RWPE2 (cell line): ENCODE results near the gene SUPT3H.
A peak's percentile ranks its signal among the peaks of the same experiment; 100 is the strongest.

Experiments
- ATAC-seq: fragments of 200-7000 bp; cut with Tn5 transposase; 3 replicates; pipeline ENCODE4 v1.9.1; 2021; ENCODE audit warnings: low read depth
- DNase-seq: peaks from one replicate; pipeline ENCODE4 v3.0.0-alpha.2; 2020; ENCODE audit warnings: low spot score
- H3K27ac ChIP-seq: fragments of 450-650 bp; 2 replicates; pipeline ENCODE4 v1.5.1; 2017; ENCODE audit warnings: mild to moderate bottlenecking; ENCODE audit not compliant: poor library complexity, severe bottlenecking
- H3K27me3 ChIP-seq: fragments of 250-450 bp; sonication (Bioruptor Pico); 2 replicates; pipeline ENCODE4 v1.5.1; 2021; ENCODE audit warnings: mild to moderate bottlenecking, moderate library complexity; ENCODE audit not compliant: insufficient read depth, poor library complexity, severe bottlenecking
- H3K36me3 ChIP-seq: fragments of 250-450 bp; sonication (Bioruptor Pico); 2 replicates; pipeline ENCODE4 v1.5.1; 2020; ENCODE audit warnings: low read depth, mild to moderate bottlenecking, moderate library complexity
- H3K4me1 ChIP-seq: fragments of 250-450 bp; sonication (Bioruptor Pico); 2 replicates; pipeline ENCODE4 v1.5.1; 2021; ENCODE audit warnings: mild to moderate bottlenecking, moderate library complexity; ENCODE audit not compliant: insufficient read depth, poor library complexity, severe bottlenecking
- H3K4me3 ChIP-seq: fragments of 250-450 bp; sonication (Bioruptor Pico); 2 replicates; pipeline ENCODE4 v1.5.1; 2021; ENCODE audit warnings: mild to moderate bottlenecking, moderate library complexity; ENCODE audit not compliant: severe bottlenecking
- H3K9me3 ChIP-seq: fragments of 250-450 bp; sonication (Bioruptor Pico); 2 replicates; pipeline ENCODE4 v1.5.1; 2021; ENCODE audit warnings: mild to moderate bottlenecking, moderate library complexity; ENCODE audit not compliant: severe bottlenecking
- TF ChIP-seq, protein P1 (sequence below): fragments of 450-650 bp; IDR thresholded peaks from one replicate; pipeline ENCODE4 v1.5.1; 2017; ENCODE audit warnings: mild to moderate bottlenecking, moderate library complexity; ENCODE audit not compliant: poor library complexity, severe bottlenecking

The SUPT3H gene

GRCh38 chr6:45323656-45324224 is 54.0 kb downstream of the SUPT3H start:
- DNase-seq (no peak), ATAC-seq (no peak)
- no peaks in the 10 kb centered on the region for H3K27me3 ChIP-seq
- TF ChIP-seq, protein P1, sequence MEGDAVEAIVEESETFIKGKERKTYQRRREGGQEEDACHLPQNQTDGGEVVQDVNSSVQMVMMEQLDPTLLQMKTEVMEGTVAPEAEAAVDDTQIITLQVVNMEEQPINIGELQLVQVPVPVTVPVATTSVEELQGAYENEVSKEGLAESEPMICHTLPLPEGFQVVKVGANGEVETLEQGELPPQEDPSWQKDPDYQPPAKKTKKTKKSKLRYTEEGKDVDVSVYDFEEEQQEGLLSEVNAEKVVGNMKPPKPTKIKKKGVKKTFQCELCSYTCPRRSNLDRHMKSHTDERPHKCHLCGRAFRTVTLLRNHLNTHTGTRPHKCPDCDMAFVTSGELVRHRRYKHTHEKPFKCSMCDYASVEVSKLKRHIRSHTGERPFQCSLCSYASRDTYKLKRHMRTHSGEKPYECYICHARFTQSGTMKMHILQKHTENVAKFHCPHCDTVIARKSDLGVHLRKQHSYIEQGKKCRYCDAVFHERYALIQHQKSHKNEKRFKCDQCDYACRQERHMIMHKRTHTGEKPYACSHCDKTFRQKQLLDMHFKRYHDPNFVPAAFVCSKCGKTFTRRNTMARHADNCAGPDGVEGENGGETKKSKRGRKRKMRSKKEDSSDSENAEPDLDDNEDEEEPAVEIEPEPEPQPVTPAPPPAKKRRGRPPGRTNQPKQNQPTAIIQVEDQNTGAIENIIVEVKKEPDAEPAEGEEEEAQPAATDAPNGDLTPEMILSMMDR = no peak
- peaks cover 8% of the 10 kb centered on the region for H3K4me1 ChIP-seq
- H3K27ac ChIP-seq = no peak overlapping the region
- no peaks in the 10 kb centered on the region for H3K9me3 ChIP-seq
- H3K36me3 ChIP-seq = no peaks in the 10 kb centered on the region
- H3K4me3 ChIP-seq = no peak overlapping the region

GRCh38 chr6:45320349-45320748 is 57.4 kb downstream of the SUPT3H start:
- Histone ChIP-seq H3K27ac (no peak overlapping the region), H3K9me3 (no peaks in the 10 kb centered on the region), H3K27me3 (no peaks in the 10 kb centered on the region), H3K4me1 (no peaks in the 10 kb centered on the region), H3K36me3 (no peaks in the 10 kb centered on the region), H3K4me3 (no peak overlapping the region)
- TF ChIP-seq, protein P1 = no peak
- ATAC-seq = no peak
- DNase-seq = no peak

GRCh38 chr6:45314146-45314545 is 63.6 kb downstream of the SUPT3H start:
- H3K27ac ChIP-seq = no peak overlapping the region
- ATAC-seq = no peak
- H3K4me1 ChIP-seq = no peaks in the 10 kb centered on the region
- no peaks in the 10 kb centered on the region for H3K9me3 ChIP-seq
- H3K36me3 ChIP-seq = no peaks in the 10 kb centered on the region
- no peaks in the 10 kb centered on the region for H3K27me3 ChIP-seq
- DNase-seq = no peak
- no peak overlapping the region for H3K4me3 ChIP-seq
- TF ChIP-seq, protein P1 = no peak

DNA sequence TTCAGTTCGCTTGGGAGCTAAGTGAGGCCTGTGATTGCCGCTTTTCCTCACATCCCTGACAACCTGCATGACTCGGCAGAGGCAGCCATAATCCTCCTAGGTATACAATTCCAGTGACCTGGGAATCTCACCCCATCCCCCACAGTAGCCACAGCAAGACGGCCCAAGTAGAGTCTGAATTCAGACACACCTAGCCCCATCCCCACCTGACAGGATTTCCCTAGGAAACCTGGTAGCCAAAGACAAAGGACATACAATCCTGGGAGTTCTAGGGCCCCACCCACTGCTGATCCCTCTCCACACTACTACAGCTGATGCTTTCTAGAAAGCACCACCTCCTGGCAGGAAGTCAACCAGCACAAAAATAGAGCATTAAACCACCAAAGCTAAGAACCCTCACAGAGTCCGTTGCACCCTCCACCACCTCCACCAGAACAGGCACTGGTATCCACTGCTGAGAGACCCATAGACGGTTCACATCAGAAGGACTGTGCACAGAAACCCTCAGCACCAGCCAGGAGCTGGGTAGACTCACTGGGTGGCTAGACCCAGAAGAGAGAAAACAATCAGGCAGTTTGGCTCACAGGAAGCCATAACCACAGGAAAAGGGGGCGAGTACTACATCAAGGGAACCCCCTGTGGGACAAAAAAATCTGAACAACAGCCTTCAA is 67.5 kb downstream of the SUPT3H start:
- no peaks in the 10 kb centered on the region for H3K27me3 ChIP-seq
- no peak overlapping the region for H3K4me3 ChIP-seq
- DNase-seq = no peak
- no peak overlapping the region for H3K27ac ChIP-seq
- ATAC-seq = no peak
- H3K36me3 ChIP-seq = no peaks in the 10 kb centered on the region
- no peaks in the 10 kb centered on the region for H3K9me3 ChIP-seq
- TF ChIP-seq, protein P1 = no peak
- no peaks in the 10 kb centered on the region for H3K4me1 ChIP-seq

DNA sequence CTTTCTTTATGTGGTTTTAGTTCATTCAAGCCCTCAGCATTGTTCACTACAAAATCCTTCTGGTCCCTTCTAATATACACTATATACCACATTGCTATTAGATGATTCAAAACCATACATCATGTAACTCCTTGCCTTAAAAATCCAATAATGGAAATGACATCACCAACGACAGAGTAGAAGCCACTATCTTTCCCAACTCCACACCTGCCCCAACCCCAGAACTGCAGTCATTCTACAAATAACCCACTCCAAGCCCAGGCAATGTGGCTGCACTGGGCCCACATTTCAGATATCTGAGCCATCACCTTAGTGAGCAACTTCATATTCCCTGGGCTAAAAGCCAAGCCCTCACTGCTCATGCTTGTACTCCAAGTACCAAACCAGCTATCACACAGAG is 72.2 kb downstream of the SUPT3H start:
- no peaks in the 10 kb centered on the region for H3K27me3 ChIP-seq
- ATAC-seq (peak; percentile 27; the same call in 1 of the 3 replicates), DNase-seq (no peak)
- H3K36me3 ChIP-seq = no peaks in the 10 kb centered on the region
- H3K4me3 ChIP-seq = no peak overlapping the region
- H3K9me3 ChIP-seq = no peaks in the 10 kb centered on the region
- TF ChIP-seq, protein P1 = no peak
- no peak overlapping the region for H3K27ac ChIP-seq
- H3K4me1 ChIP-seq = no peaks in the 10 kb centered on the region
